ENCODE data around the gene LRRC32.

LRRC32 gene

GRCh38 chr11:76680518-76681425, 10.2 kb upstream of the LRRC32 start:
- Histone ChIP-seq H3K79me2 (ENCODE audit: control insufficient read depth, insufficient read depth, low read length, unreplicated experiment) (no peaks in the 10 kb centered on the region), H3K4me1 (ENCODE audit: control insufficient read depth, insufficient read depth, low read length, unreplicated experiment) (no peaks in the 10 kb centered on the region), H3K27me3 (ENCODE audit: insufficient read depth, low read length) (no peaks in the 10 kb centered on the region), H3K36me3 (ENCODE audit: insufficient read depth, low read length) (no peaks in the 10 kb centered on the region), H3K4me3 (ENCODE audit: low read depth, low read length) (no peak overlapping the region), H3K27ac (ENCODE audit: low read depth, low read length) (no peak overlapping the region), H2AFZ (ENCODE audit: low read length, unreplicated experiment) (no peak overlapping the region)

GRCh38 chr11:76678321-76678720, 7.8 kb upstream of the LRRC32 start:
- no peaks in the 10 kb centered on the region for H3K4me1 ChIP-seq (ENCODE audit: control insufficient read depth, insufficient read depth, low read length, unreplicated experiment)
- H3K27ac ChIP-seq (ENCODE audit: low read depth, low read length), result no peak overlapping the region
- H3K27me3 ChIP-seq (ENCODE audit: insufficient read depth, low read length), result no peaks in the 10 kb centered on the region
- no peaks in the 10 kb centered on the region for H3K79me2 ChIP-seq (ENCODE audit: control insufficient read depth, insufficient read depth, low read length, unreplicated experiment)
- no peak overlapping the region for H2AFZ ChIP-seq (ENCODE audit: low read length, unreplicated experiment)
- H3K36me3 ChIP-seq (ENCODE audit: insufficient read depth, low read length), result no peaks in the 10 kb centered on the region
- no peak overlapping the region for H3K4me3 ChIP-seq (ENCODE audit: low read depth, low read length)

- H3K4me3 ChIP-seq (ENCODE audit: low read depth, low read length), result no peak overlapping the region
Measured at GRCh38 chr11:76677458-76677765, 6.9 kb upstream of the LRRC32 start.

GRCh38 chr11:76676636-76677457, 6.3 kb upstream of the LRRC32 start:
- no peak overlapping the region for H2AFZ ChIP-seq (ENCODE audit: low read length, unreplicated experiment)

More at GRCh38 chr11:76677458-76677765, 6.9 kb upstream of the LRRC32 start:
- H3K4me1 ChIP-seq (ENCODE audit: control insufficient read depth, insufficient read depth, low read length, unreplicated experiment), result no peaks in the 10 kb centered on the region
- no peaks in the 10 kb centered on the region for H3K27me3 ChIP-seq (ENCODE audit: insufficient read depth, low read length)
- H2AFZ ChIP-seq (ENCODE audit: low read length, unreplicated experiment), result no peak overlapping the region
- no peaks in the 10 kb centered on the region for H3K36me3 ChIP-seq (ENCODE audit: insufficient read depth, low read length)
- no peak overlapping the region for H3K27ac ChIP-seq (ENCODE audit: low read depth, low read length)
- no peaks in the 10 kb centered on the region for H3K79me2 ChIP-seq (ENCODE audit: control insufficient read depth, insufficient read depth, low read length, unreplicated experiment)

GRCh38 chr11:76674517-76675400, 4.2 kb upstream of the LRRC32 start:
- Histone ChIP-seq H3K4me1 (ENCODE audit: control insufficient read depth, insufficient read depth, low read length, unreplicated experiment) (no peaks in the 10 kb centered on the region), H3K27ac (ENCODE audit: low read depth, low read length) (no peak overlapping the region), H3K79me2 (ENCODE audit: control insufficient read depth, insufficient read depth, low read length, unreplicated experiment) (no peaks in the 10 kb centered on the region), H2AFZ (ENCODE audit: low read length, unreplicated experiment) (no peak overlapping the region), H3K4me3 (ENCODE audit: low read depth, low read length) (no peak overlapping the region), H3K27me3 (ENCODE audit: insufficient read depth, low read length) (no peaks in the 10 kb centered on the region), H3K36me3 (ENCODE audit: insufficient read depth, low read length) (no peaks in the 10 kb centered on the region)

More at GRCh38 chr11:76676636-76677457, 6.3 kb upstream of the LRRC32 start:
- H3K27me3 ChIP-seq (ENCODE audit: insufficient read depth, low read length), result no peaks in the 10 kb centered on the region
- no peak overlapping the region for H3K4me3 ChIP-seq (ENCODE audit: low read depth, low read length)
- no peaks in the 10 kb centered on the region for H3K79me2 ChIP-seq (ENCODE audit: control insufficient read depth, insufficient read depth, low read length, unreplicated experiment)
- no peaks in the 10 kb centered on the region for H3K36me3 ChIP-seq (ENCODE audit: insufficient read depth, low read length)
- H3K27ac ChIP-seq (ENCODE audit: low read depth, low read length), result no peak overlapping the region
- H3K4me1 ChIP-seq (ENCODE audit: control insufficient read depth, insufficient read depth, low read length, unreplicated experiment), result no peaks in the 10 kb centered on the region

- Histone ChIP-seq H2AFZ (ENCODE audit: low read length, unreplicated experiment) (no peak overlapping the region), H3K4me1 (ENCODE audit: control insufficient read depth, insufficient read depth, low read length, unreplicated experiment) (peaks cover 8% of the 10 kb centered on the region), H3K79me2 (ENCODE audit: control insufficient read depth, insufficient read depth, low read length, unreplicated experiment) (no peaks in the 10 kb centered on the region), H3K4me3 (ENCODE audit: low read depth, low read length) (no peak overlapping the region), H3K36me3 (ENCODE audit: insufficient read depth, low read length) (no peaks in the 10 kb centered on the region), H3K27me3 (ENCODE audit: insufficient read depth, low read length) (no peaks in the 10 kb centered on the region), H3K27ac (ENCODE audit: low read depth, low read length) (no peak overlapping the region)
Measured at GRCh38 chr11:76673176-76674142, 2.9 kb upstream of the LRRC32 start.

GRCh38 chr11:76672431-76673175, 2.1 kb upstream of the LRRC32 start:
- Histone ChIP-seq H2AFZ (ENCODE audit: low read length, unreplicated experiment) (no peak overlapping the region), H3K36me3 (ENCODE audit: insufficient read depth, low read length) (no peaks in the 10 kb centered on the region), H3K4me1 (ENCODE audit: control insufficient read depth, insufficient read depth, low read length, unreplicated experiment) (peaks cover 8% of the 10 kb centered on the region), H3K27me3 (ENCODE audit: insufficient read depth, low read length) (no peaks in the 10 kb centered on the region), H3K27ac (ENCODE audit: low read depth, low read length) (no peak overlapping the region), H3K4me3 (ENCODE audit: low read depth, low read length) (no peak overlapping the region), H3K79me2 (ENCODE audit: control insufficient read depth, insufficient read depth, low read length, unreplicated experiment) (peaks cover 8% of the 10 kb centered on the region)

GRCh38 chr11:76671626-76672309, 1.2 kb upstream of the LRRC32 start:
- no peak overlapping the region for H3K27ac ChIP-seq (ENCODE audit: low read depth, low read length)
- H3K4me1 ChIP-seq (ENCODE audit: control insufficient read depth, insufficient read depth, low read length, unreplicated experiment), result peaks cover 8% of the 10 kb centered on the region
- peaks cover 8% of the 10 kb centered on the region for H3K79me2 ChIP-seq (ENCODE audit: control insufficient read depth, insufficient read depth, low read length, unreplicated experiment)
- H3K27me3 ChIP-seq (ENCODE audit: insufficient read depth, low read length), result no peaks in the 10 kb centered on the region
- no peaks in the 10 kb centered on the region for H3K36me3 ChIP-seq (ENCODE audit: insufficient read depth, low read length)
- no peak overlapping the region for H2AFZ ChIP-seq (ENCODE audit: low read length, unreplicated experiment)
- H3K4me3 ChIP-seq (ENCODE audit: low read depth, low read length), result no peak overlapping the region

GRCh38 chr11:76671237-76671592, 668 bp upstream of the LRRC32 start:
- no peaks in the 10 kb centered on the region for H3K27me3 ChIP-seq (ENCODE audit: insufficient read depth, low read length)
- no peaks in the 10 kb centered on the region for H3K36me3 ChIP-seq (ENCODE audit: insufficient read depth, low read length)
- H3K4me1 ChIP-seq (ENCODE audit: control insufficient read depth, insufficient read depth, low read length, unreplicated experiment), result peaks cover 14% of the 10 kb centered on the region
- no peak overlapping the region; the same call in 1 of the 2 replicates for H3K4me3 ChIP-seq (ENCODE audit: low read depth, low read length)
- H2AFZ ChIP-seq (ENCODE audit: low read length, unreplicated experiment), result peak overlapping the region; percentile 15
- H3K27ac ChIP-seq (ENCODE audit: low read depth, low read length), result no peak overlapping the region
- H3K79me2 ChIP-seq (ENCODE audit: control insufficient read depth, insufficient read depth, low read length, unreplicated experiment), result peaks cover 8% of the 10 kb centered on the region
